ENCODE measurements around the gene TSHB.

TSHB gene

DNA sequence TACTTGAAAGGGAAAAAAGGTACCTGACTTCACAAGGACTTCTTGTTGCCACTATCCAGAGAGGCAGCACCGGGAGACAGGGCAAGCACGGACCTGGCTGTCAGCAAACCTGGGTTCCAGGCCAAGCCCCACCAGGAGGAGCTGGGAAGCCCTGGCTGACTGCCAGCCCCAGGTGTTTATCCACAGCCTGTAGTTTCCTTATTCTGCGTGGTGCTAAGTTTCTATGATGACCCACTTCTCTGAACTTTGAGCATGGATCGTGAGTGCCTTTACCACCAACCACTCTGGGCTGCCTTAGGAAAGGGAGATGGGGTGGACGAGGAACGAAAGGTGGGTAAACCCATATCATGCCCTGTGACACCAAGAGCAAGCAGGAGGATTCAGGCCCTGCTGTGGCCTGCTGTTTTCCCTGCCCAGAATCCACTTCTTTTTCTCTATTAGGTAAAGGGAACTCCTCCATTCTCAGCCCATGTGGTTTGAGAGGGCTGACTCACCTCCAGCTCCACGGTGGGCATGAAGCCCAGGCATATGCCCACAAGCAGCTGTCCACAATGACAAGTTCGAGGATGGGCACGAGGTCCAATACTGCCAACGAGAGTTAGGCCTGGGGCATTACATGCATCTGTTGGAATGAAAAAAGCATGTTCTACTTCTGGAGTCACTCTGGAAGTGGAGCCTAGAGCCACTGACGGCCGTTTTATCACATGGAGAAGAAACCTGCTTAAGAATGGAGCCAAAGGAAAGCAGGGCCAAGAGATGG, 39.4 kb downstream of the TSHB start:
- H3K4me1 Mint-ChIP-seq (ENCODE audit: low read depth): no peaks in the 10 kb centered on the region
- no peaks in the 10 kb centered on the region for H3K27me3 Mint-ChIP-seq
- intact Hi-C loops (cut with micrococcal nuclease): no loop called here
- no peak overlapping the region for H3K4me3 Mint-ChIP-seq
- H3K36me3 Mint-ChIP-seq (ENCODE audit: low read depth): no peaks in the 10 kb centered on the region
- no peak overlapping the region for H3K27ac Mint-ChIP-seq
- no peaks in the 10 kb centered on the region for H3K9me3 Mint-ChIP-seq

DNA sequence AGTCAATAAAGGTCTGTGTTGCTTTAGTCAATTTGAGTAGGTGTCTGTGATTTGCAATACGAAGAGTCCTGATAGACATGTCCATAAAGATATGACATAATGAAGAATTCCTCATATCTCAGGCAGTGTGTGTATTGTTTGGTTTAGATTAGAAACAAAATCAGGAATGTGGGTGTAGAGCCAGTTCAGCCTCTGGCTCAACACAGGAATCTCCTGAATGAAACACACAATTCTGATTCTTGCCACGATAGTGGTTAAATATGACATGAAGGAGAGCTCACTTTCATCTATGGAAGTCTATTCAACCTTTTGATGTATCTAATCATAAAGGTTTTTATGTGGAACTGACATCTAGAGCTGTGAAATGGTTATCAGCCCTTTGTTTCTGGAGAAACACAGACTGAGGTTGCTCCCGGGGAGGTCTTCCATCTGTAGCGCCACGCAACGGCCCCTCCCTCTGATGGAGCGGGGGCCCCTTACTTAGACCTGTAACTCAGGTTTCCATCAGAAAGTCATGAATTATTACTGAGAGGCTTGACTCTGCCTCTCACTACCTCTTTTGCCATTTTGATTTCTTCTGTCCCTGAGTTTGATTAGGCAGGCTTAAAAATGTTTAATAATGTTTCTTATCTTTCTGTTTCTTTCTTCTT, 40.2 kb downstream of the TSHB start:
- no peak overlapping the region for H3K27ac Mint-ChIP-seq

DNA sequence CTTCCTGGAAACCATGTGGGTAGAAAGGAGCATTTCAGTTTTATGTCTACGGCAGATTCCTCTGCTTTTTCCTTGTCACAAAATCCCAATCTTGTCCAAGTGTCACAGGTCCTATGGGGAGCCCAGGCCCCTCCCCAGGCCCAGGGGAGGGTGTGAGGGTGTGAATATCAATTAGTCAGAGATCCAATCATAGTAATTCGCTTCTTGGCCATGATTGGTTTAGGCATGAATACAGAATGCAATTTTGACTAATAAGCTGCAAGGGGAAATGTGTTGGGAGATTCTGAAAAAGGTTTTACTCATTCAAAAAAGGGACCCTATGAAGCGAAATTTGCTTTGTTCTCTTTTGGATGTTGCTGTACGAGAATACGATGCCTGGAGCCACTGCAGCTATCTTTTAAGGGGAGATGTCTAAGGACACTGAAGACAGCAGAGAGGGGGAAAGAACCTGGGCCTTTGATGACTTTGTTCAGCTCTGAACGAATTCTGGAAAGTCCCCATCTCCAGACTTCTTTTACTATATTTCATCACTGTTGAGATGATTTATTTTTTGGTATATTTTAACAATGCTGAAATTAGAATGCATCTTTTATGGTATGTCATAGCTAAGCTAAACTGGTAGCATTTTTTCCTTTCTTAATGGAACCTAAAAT, 41.5 kb downstream of the TSHB start:
- Mint-ChIP-seq H3K4me1 (ENCODE audit: low read depth) (peaks cover 6% of the 10 kb centered on the region), H3K27ac (no peak overlapping the region), H3K27me3 (no peaks in the 10 kb centered on the region), H3K36me3 (ENCODE audit: low read depth) (no peaks in the 10 kb centered on the region), H3K4me3 (no peak overlapping the region), H3K9me3 (no peaks in the 10 kb centered on the region)
- intact Hi-C loops (cut with micrococcal nuclease): no loop called here

More for the DNA sequence above, 40.2 kb downstream of the TSHB start:
- H3K4me3 Mint-ChIP-seq: no peak overlapping the region
- no peaks in the 10 kb centered on the region for H3K9me3 Mint-ChIP-seq
- no peaks in the 10 kb centered on the region for H3K27me3 Mint-ChIP-seq
- intact Hi-C loops (cut with micrococcal nuclease): no loop called here
- H3K36me3 Mint-ChIP-seq (ENCODE audit: low read depth): no peaks in the 10 kb centered on the region
- H3K4me1 Mint-ChIP-seq (ENCODE audit: low read depth): no peaks in the 10 kb centered on the region

DNA sequence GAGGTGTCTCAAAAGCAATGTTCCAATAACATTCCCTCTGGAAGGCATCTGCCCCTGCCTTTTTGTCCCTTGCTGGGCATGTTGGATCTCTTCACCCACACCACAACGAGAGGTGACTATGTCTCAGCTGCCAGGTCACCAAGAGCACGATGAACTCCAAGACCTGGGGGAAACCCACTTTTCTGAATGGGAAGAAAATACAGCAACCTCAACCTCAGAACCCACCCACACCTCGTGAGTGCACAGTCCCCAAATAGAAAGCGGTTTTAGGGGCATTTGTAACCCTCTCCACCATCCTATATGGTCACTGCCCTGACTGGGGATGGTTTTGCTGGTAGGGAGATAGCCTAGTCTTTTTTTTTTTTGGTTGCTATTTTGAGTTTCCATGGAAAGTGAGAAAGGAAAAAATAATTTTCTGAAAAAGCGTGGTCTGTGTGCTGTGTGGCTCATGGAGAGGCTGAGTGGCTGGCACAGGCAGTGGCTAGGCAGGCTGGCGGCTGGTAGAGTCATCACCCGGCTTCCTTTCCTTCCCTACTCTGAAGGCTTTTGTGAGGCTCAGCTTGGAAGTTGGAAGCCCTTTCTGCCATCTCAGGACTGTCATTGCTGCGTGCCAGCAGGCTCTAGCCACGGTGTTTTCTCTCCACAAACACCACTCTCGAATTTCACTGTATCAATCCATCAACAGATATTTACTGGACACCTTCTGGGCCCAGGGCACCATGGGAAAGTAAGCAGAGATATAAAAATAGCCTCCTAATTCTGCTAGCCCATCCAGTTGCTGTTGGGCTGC, 43.9 kb downstream of the TSHB start:
- Mint-ChIP-seq H3K36me3 (ENCODE audit: low read depth) (no peaks in the 10 kb centered on the region), H3K9me3 (no peaks in the 10 kb centered on the region), H3K4me3 (no peak overlapping the region), H3K27ac (no peak overlapping the region), H3K4me1 (ENCODE audit: low read depth) (peaks cover 15% of the 10 kb centered on the region), H3K27me3 (no peaks in the 10 kb centered on the region)
- intact Hi-C loops (cut with micrococcal nuclease): no loop called here

DNA sequence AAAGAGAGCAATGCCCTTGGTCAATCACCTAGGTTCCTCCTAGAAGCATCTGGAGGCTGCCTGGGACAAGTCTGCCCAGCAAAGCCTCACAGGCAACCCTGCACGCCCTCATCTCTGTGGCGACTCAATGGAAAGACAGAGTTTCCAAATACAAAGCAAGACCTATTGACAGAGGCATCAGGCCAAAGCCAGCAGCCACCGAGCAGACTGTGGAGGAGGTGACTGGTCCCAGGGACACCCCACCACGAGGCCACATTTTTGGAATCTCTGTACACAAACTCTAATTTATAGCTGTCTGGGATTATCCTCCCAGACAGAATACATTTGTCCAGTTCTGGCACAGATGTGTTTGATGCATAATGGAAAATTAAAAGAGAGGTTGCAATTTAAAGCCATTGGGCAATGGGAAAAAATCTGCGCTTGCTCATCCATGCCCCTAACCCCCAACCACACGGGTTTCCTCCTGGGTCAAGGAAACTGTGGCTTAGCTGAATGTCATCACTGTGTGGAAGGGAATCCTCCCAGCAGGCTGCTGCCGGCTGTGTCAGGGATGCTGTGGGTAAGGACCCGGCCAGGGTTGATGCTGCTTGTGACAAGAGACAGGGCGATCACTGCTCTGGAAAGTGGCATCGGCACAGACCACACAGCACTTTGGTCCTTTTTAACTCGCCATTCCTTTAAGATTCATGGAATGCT, 45.4 kb downstream of the TSHB start:
- peaks cover 15% of the 10 kb centered on the region for H3K4me1 Mint-ChIP-seq (ENCODE audit: low read depth)
- intact Hi-C loops (cut with micrococcal nuclease): no loop called here
- no peaks in the 10 kb centered on the region for H3K36me3 Mint-ChIP-seq (ENCODE audit: low read depth)
- no peak overlapping the region for H3K4me3 Mint-ChIP-seq
- no peaks in the 10 kb centered on the region for H3K27me3 Mint-ChIP-seq
- H3K27ac Mint-ChIP-seq: no peak overlapping the region
- H3K9me3 Mint-ChIP-seq: no peaks in the 10 kb centered on the region

DNA sequence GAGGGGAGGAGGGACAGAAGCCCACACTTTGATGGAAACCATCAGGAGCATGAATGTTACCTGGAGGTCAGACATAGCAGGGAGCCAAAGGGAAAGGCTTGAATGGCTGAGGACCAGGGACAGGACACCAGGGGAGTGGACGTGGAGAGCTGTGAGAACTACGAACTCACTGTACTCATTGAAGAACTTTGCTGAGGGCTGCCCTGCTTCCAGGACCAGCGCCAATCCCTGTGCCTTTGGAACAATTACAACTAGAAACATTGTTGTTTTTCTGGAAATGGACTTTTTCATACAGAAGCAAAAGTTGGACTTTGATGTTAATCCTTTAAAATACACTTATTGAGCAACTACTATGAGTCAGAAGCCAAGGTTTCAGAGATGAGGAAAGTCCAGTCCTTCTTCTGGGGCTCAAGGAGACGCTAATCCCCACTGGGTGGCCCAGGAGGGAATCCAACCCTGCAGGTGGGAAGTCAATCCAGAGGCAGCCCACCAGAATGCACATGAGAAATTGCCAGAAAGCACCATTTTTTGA, 46.8 kb downstream of the TSHB start:
- Mint-ChIP-seq H3K27ac (no peak overlapping the region), H3K27me3 (no peaks in the 10 kb centered on the region), H3K36me3 (ENCODE audit: low read depth) (no peaks in the 10 kb centered on the region), H3K4me3 (no peak overlapping the region), H3K4me1 (ENCODE audit: low read depth) (peaks cover 15% of the 10 kb centered on the region), H3K9me3 (no peaks in the 10 kb centered on the region)
- intact Hi-C loops (cut with micrococcal nuclease): no loop called here

DNA sequence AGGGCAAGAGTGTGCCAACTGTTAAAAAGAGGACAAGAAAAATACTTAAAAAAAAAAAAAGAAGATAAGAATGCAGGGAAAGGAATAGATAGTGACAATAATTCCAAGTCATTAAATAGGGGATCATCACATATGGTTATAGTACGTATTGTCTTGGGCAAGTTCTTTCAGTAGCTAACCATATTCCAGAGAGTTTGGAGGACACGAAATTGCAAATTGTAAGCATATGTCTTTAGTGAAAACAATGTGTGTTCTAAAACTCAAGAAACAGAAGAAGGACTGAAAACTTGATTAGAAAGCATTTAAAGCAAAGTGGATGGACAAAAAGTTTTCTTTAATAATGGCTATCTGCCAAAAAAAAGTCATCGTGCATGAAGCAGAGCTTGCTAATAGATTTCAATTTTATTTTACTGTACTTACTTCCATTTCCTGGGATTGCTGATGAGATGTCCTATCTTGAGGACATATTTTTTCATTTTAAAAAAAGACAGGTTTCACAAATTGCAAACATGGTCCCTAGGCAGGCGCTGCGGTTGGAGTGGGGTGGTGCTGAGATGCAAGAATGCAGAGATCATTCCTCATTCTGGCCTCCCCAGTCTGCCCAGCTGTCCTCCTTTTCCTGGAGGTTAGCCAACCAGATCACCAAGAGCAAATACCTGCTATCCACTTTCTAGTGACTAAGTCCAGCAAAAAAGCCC, 47.8 kb downstream of the TSHB start:
- H3K9me3 Mint-ChIP-seq: no peaks in the 10 kb centered on the region
- H3K4me1 Mint-ChIP-seq (ENCODE audit: low read depth): peaks cover 15% of the 10 kb centered on the region
- no peaks in the 10 kb centered on the region for H3K36me3 Mint-ChIP-seq (ENCODE audit: low read depth)
- H3K27ac Mint-ChIP-seq: no peak overlapping the region
- intact Hi-C loops (cut with micrococcal nuclease): no loop called here
- H3K4me3 Mint-ChIP-seq: no peak overlapping the region
- no peaks in the 10 kb centered on the region for H3K27me3 Mint-ChIP-seq

DNA sequence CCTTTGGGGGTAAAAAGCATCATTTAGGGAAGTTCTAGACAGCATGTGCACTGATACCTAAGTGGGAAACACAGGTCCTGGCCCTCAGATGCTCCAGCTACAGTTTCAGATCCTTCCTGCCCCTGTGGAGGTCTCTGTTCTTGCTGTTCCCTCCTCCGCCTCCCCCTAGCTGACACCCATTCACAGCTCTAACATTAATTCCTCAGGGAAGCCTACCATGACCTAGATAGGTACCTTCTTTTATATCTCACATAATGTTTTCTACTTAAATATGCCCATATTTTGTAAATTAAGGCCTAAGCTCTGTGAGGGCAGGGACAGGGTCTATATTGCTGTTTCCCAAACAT, 48.3 kb downstream of the TSHB start:
- intact Hi-C loops (cut with micrococcal nuclease): no loop called here
- Mint-ChIP-seq H3K27me3 (no peaks in the 10 kb centered on the region), H3K27ac (no peak overlapping the region), H3K9me3 (no peaks in the 10 kb centered on the region), H3K4me3 (no peak overlapping the region), H3K4me1 (ENCODE audit: low read depth) (peaks cover 15% of the 10 kb centered on the region), H3K36me3 (ENCODE audit: low read depth) (no peaks in the 10 kb centered on the region)

DNA sequence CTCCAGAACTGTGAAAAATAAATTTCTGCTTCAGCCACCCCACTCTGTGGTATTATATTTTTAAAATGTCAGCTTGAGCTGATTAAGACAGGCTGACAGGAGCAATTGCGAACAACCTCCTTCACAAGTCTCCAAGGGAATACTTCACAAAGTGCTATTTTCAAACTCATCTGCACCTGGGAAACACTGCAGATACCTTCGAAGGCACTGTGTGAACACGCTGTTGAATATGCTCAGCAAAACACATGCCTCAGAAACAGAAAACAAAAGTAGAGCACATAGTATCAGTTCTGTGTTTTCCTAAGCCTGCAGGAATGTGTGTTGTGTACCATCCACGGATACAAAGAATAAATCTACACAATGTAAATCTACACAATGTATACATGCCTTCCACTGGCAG, 49.1 kb downstream of the TSHB start:
- no peaks in the 10 kb centered on the region for H3K27me3 Mint-ChIP-seq
- H3K9me3 Mint-ChIP-seq: no peaks in the 10 kb centered on the region
- no peaks in the 10 kb centered on the region for H3K36me3 Mint-ChIP-seq (ENCODE audit: low read depth)
- H3K4me3 Mint-ChIP-seq: no peak overlapping the region
- H3K27ac Mint-ChIP-seq: no peak overlapping the region
- H3K4me1 Mint-ChIP-seq (ENCODE audit: low read depth): peaks cover 15% of the 10 kb centered on the region
- intact Hi-C loops (cut with micrococcal nuclease): no loop called here

DNA sequence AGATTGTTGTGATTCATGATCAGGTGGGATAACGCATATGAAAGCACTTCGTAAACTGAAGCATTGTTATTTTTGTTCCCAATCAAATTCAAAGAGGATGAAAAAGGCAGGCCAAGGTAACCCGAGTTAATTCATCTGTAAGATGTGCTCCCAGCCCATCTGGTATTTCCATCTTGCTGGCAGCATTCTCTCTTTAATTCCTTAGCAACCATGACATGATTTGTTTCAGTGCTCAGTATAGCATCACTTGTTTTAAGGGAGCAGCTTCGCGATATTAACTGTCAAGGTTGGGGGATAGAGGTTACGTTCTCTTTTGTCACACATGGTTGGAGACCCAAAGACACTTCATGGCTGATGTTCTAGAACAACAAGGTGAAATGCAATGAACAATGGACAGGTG, 53.3 kb downstream of the TSHB start:
- Mint-ChIP-seq H3K4me1 (ENCODE audit: low read depth) (peaks cover 8% of the 10 kb centered on the region), H3K36me3 (ENCODE audit: low read depth) (no peaks in the 10 kb centered on the region), H3K4me3 (no peak overlapping the region), H3K27ac (no peak overlapping the region), H3K9me3 (no peaks in the 10 kb centered on the region), H3K27me3 (no peaks in the 10 kb centered on the region)
- intact Hi-C loops (cut with micrococcal nuclease): no loop called here

All from dendritic cell treated with granulocyte-macrophage colony-stimulating factor and Interleukin-4, amounts not matched to agents 40 ng/mL and 50 ng/mL, for 4 days (primary cell).